IPS-NIHi11 (cell line): ENCODE results near the gene CDC27.
"Not testable (repeated sequence)": the region's sequence is repeated elsewhere in the genome, so short reads cannot be mapped to it uniquely, and the experiment has no call there.

Experiments used
- DNase-seq: peaks from one replicate; pipeline ENCODE4 v3.0.0; 2012; ENCODE audit warnings: mixed read lengths, low spot score

The CDC27 gene

DNA sequence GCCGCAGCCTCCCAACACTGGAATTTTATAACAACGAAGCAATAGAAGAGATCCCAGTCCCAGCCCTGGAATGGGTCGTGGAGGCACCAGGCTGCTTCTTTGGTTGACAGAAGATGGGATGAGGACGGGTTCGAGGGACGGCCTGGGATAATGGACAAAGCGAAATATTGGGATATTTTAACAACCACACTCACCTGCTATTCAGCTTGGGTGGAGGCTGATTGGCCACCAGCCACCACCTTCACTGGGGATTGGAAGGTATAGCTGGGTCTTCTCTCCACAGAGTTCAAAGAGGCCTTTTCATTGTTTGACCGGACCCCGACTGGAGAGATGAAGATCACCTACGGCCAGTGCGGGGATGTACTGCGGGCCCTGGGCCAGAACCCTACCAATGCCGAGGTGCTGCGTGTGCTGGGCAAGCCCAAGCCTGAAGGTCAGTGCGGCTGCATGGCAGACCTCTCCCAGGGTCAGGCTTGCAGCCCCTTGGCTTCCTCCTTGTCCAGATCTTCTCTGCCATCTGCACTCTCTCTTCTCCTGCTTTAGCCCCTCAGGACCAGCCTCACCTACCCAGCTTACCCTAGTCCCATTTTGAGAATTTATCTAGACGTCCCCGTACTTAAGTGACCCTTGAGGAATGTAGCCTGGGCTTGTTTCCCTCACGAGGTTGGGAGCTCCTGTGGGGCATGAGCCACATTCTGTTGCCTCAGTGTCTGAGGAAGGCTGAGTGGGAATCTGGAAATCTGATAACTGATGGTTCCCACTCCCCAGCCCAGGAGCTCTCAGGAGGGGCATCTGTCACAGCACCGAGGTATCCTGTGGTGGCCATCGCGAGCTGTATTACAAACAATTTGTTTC lies 30.8 kb upstream of the CDC27 start:
- DNase-seq = no peak

DNA sequence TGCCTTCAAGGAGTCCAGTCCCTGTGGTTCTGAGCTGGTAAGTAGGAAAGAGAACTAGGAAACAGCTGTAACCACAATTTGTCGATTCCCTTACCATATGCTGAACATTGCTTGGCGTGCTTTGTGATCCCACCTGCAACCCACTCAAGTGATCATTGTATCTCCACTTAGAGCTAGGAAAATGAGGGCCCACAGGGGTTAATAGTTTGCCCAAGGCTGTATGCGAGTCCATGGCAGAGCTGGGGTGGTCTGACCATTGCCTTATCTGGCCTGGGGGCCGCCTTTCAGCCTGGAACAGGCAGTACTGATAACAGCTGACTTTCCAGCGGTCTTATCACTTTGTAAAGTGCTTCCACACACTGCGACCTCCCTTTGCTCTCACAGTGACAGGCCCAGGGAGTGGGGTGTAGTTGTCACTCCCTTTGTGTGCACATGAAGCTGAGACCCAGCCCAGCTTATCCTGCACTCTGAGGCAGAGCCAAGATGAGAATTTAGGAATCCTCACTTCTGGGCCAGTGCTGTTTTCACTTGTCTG lies 29.9 kb upstream of the CDC27 start:
- DNase-seq = no peak

DNA sequence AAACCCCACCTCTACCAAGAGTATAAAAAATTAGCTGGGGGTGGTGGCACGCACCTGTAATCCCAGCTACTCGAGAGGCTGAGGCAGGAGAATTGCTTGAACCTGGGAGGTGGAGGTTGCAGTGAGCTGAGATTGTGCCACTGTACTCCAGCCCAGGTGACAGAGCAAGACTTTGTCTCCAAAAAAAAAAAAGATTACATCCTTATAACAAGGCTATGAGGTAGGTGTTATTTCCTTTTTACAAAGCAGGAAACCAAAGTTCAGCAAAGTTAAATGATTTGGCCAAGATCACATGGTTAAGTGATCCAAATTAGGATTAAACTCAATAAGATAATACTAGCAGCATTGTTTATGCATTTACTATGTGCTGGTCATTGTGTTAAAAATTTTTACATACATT lies 28.2 kb upstream of the CDC27 start:
- DNase-seq = not testable (repeated sequence)

DNA sequence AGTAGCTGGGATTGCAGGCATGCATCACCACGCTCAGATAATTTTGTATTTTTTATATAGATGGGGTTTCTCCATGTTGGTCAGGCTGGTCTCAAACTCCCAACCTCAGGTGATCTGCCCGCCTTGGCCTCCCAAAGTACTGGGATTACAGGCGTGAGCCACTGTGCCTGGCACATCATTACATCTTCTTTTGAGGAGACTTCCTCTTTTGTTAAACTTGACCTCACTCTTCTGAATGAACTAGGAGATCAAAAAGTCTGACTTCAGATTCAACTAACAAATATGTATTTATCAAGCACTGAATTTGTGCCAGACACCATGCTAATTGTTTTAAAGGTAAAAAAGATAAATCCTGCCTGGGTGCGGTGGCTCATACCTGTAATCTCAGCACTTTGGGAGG lies 27.7 kb upstream of the CDC27 start:
- not testable (repeated sequence) for DNase-seq

DNA sequence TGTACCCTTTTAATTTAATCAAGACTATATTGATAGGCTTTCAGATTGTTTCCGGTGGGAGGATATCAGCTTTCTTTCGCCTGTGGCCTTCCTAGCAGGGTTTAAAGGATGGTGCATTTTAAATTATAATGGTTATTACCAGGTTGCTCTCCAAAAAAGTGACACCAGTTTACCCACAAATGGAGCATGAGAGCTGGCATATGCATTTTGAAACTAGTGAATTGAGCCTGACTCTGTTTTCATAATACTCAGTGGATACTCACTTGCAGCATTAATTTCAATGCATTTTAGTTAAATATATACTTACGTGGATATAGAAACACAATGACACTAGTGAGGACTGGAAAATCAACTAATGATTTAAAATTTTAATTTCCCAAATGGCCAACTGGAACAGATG lies 25.8 kb upstream of the CDC27 start:
- no peak for DNase-seq

DNA sequence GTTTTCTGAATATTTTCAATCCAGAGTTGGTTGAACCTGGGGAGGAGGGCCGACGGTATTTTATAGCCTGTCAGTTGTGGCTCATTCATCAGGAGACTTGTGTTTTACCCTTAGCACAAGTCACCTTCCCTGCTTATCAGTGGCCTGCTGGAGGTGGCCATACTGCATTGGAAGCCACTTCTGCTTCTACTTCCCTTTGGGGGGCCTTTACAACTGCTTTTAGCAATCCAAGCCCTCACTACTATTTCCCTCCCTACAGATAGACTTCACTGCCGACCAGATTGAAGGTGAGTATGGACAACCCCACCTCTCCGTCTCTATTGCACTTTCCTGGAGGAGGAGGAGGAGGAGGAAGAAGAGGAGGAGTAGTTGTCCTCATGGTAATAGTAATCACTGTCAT lies 24.4 kb upstream of the CDC27 start:
- DNase-seq = no peak

DNA sequence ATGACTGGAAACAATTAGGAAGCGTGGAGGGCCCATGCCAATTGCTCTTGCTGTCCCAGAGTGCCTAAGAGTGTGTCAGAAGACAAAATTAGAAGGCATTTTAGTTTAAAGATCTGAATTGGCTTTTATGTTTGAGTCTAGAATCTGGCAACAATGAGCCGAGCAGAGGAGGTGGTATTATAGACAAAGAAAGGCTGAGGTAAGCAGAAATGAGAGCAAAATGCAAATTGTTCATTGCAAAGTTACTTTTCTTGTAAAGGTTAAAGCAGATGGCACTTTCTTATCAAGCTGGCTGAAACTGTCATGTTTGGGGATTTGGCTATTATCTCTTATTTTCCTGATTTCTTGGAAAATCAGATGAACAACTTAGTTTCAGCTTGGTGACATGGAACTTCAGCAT lies 23.4 kb upstream of the CDC27 start:
- DNase-seq = no peak

DNA sequence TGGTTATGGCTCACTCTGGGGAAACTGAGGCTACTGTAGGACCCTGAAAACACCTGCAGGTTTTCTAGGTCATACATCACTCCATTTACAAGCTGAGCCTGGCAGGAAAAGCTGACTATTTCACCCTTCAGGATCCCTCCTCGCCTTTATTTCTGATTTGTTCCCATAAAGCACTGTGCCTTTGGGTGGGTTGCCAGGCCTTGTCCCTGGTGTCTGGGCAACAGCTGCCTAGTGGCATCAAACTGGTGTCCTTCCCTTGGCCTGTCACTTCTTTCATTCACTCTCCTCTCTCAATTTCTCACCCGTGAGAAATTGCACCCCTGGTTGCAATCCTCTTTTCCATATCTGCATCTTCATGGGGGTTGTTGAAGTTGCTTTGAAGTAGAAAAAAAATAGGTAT lies 21.7 kb upstream of the CDC27 start:
- DNase-seq = no peak

DNA sequence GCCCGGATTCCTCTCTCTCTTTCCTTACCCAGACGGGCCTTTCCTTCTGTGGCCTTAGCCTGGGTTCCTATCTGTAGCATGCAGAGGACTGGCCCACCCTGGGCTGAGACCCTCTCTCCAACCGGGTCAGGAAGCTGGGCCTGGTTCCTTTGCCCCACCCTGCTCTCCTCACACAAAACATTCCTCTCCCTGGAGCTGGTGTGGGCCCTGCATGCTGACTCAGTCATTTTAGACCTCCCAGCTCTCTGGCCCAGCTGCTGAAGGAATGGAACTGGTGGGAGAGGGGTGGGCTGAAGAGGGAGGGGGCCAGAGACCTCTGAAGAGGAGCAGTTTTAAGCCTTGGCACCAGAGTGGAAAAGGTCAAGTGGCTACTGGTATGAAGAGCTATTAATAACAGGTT lies 21.0 kb upstream of the CDC27 start:
- no peak for DNase-seq

DNA sequence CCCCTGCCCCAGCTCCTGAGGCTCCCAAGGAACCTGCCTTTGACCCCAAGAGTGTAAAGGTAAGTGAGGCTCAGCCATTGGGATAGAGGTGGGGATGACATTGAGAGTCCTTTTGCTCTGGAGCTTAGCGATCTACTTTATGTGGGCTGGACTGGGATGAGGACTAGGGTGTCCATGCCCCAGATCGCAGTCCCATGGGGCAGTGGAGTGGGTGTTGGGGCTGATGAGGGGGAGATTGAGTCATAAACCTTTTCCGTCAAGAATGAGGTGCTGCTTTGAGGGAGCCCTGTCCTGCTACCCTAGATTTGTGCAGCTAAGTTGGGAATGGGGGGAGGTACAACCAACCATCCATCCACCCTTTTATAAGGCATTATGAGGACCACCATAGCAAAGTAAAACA lies 20.4 kb upstream of the CDC27 start:
- no peak for DNase-seq

DNA sequence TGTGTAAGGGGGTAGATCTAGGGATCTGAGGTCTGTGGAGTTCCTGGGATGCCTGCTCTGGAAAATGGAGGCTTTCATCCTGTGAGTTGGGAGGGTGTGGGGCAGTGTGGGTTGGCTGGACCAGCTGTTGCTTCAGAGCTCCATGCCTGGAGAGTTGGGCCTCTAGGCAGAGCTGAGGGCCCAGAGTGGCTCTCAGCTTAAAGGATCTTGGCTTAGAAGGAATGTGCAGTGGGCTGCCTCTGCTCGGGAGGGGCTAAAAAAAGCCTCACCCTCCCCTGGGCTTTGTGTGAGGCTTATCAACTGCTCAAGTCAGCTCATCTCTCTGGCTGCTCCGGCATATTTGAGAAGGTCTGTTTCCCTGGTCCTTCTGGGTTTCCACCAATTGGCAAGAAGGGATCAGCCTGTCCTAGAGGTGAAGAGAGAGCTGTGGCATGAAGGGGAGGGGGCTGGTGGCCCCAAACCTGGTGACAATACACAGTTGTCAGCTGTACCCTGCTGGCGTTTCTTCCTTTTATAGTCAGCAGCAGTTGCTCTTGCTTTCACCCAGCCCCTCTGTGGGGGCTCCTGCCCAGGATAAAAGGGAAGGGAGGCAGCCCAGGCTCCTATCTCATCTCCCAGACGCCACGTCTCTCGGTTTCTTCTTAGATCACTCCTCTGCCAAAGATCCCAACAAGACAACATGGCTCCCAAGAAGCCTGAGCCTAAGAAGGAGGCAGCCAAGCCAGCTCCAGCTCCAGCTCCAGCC lies 19.8 kb upstream of the CDC27 start, which contains the start of gene MYL4:
Gene MYL4 (plus strand): TSS at position 605 of the 745 bp plus-strand sequence. CDS start 75 bp downstream, at position 680.
- DNase-seq = no peak

DNA sequence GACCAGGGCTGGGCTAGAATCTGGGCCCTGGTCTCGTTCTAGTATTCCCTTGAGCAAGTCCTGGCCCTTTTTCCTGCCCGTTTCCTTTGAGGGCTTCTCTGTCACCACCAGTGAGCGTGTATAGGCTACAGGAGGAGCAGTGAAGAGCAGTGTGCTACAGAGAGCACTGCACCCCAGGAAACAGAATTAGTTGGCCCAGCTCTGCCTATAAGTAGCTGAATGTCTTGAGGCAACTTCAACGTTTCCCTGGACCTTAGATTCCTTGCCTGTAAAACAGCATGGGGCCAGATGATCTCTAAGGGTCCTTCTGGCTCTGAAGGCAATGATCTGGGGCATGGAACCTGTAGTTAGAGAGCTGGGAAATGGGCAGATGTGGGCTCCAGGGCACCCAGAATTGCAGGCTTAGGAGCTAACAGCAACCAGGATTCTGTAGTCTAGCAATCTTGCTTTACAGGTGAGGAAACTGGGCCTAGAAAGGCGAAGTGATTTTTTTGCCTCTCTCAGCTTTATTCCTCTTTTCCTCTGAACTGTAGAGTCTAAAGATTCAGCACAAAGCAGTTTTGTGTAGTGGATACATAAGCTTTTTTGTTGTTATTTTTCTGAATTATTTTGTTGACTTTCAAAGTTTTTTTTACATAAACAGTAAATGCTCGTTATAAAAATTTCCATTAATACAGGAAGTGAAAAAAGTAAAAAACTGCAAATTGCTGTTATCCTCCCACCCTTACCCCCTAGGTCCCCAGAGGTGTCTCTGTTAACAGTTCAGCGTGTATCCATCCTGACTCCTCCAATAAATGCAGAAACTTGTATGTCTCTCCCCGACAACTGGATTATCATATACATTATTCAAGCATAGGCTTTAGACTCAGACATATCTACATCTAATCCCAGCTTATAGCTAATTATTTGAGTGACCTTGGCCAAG lies 18.3 kb upstream of the CDC27 start:
- no peak for DNase-seq

DNA sequence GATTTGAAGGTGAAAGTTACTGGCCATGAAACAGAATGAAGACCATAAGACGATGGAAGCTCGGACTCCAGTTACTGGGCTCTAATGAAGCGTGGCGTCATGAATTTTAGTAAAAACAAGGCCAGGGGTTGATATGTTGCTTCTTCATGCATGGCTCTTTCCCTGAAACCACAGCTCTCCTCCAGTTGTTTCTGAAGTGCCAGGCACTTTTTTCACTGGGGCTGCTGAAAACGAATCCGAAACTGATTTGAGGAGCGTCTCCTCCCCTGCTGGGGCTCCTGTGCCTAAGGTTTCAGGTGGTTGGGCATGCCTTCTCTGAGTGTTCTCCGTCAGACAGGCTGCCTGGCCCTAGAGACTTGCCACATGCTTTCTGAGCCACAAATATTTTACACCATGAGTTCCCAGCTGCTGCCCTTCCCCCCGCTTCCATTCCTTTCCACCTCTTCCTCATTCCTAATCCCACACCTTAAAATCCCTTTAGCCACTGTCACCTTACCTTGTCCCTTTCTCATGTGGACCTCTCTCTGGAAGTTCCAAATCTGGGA lies 16.4 kb upstream of the CDC27 start:
- DNase-seq = no peak

DNA sequence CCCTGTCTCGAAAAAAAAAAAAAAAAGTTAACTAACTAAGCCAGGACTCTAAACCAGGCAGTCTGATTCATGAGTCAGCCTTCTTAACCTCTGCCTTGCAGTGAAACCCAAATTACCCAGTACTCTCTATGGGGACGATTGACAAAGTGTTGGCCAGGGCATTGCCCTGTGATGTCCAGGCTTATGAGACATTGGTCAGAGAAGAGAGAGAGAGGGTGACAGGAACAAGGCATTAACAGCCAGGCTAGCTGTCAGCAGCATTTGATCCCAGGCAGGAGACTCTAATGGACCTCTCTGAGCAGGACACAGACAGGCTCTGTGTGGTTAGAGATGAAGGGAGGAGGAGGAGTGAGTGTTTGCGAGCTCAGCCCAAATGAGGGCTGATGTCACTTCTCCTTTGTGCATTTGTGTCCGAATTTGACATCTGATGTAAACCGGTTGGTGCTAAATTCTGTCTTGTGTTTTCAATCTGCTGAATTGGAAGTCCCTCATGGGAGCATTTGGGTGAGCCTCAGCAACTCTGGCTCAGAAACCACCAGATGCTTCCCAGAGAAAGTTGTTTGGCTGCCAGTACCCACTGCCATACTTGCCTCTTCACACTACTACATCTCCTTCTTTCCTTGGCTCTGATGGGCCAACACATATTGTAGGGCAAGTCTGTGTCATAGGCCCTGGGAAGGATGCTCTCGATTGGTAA lies 15.8 kb upstream of the CDC27 start:
- DNase-seq = no peak

DNA sequence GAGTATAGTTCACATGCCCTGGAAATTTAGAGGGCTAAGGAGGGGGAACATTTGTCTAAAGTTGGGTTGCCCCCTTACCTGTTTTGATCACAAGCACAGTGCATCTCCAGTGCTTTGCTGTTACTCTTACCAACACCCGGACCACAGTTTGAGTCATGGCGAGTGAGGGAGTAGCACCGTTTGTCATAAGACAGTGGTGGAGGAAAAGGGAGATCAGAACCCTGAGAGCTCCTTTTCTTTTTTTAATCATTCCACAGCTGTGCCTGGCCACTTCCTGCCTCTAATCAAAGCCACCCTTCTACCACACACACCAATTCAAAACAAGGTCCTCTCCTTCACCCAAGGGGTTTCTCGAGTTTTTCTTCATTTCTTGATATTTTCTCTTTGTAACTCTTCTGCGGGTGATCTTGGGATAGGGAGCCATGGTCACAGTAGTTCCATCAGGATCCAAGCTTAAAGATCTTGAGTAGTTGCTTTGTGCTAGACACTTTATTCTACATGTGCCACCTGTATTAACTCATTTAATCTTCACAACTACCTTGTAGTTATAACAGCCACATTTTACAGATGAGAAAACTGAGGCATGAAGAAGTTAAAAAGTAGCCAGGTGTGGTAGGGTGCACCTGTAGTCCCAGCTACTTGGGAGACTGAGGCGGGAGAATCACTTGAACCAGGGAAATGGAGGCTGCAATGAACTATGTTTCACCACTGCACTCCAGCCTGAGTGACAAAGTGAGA lies 15.1 kb upstream of the CDC27 start:
- no peak for DNase-seq

DNA sequence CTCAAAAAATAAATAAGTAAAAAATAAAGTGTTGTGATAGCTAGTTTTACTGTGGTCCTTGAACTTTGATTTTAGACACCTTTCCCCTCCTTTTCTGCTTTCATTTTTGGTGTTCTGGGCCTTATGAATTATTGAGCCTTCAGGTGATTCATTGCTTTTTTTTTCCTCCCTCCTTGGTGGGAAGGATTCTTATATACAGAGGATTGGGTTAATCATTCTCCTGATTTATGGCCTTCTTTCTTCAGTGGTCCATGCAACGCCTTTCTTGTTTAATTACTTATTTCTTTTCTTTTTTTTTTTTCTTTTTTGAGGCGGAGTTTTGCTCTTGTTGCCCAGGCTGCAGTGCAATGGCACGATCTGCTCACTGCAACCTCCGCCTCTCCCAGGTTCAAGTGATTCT lies 12.1 kb upstream of the CDC27 start:
- no peak for DNase-seq

DNA sequence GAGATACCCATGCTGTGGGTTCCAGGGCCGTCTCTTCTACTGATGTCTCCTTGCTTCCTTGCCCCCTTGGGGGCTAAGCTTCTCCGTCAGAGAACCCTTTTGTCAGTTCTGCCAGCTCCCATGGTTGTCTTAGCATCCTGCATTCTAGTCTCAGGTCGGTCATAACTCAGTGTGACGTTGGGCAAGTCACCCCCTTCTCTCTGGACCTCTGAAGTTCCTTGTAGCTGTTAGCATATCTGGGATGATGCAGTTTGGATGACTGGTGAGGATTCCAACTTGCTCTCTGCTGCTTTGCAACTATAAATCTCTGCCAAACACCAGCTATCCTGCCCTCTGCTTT lies 11.2 kb upstream of the CDC27 start:
- no peak for DNase-seq

DNA sequence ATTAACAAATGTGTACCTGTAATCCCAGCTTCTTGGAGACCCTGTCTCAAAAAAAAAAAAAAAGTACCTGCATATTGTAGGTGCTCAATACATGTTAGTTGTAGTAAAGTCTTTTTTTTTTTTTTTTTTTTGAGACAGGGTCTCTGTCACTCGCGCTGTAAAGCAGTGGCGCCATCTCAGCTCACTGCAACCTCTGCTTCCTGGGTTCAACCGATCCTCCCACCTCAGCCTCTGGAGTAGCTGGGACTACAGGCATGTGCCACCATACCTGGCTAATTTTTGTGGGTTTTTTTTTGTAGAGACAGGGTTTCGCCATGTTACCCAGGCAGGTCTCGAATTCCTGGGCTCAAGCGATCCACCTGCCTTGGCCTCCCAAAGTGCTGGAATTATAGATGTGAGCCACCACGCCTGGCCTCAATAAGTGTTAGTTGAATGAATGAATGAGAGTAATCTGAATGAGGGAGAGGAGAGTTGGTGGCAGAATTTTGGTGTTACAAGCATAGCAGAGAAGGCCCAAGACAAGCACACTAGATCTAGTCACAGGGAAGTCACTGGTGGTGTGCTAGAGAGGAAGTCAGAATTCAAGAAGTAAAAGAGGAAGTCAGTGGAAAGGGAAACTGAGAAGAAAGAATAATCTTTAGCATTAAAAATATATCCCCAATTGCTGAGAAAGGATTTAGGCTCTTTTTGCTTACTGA lies 10.7 kb upstream of the CDC27 start:
- no peak for DNase-seq

DNA sequence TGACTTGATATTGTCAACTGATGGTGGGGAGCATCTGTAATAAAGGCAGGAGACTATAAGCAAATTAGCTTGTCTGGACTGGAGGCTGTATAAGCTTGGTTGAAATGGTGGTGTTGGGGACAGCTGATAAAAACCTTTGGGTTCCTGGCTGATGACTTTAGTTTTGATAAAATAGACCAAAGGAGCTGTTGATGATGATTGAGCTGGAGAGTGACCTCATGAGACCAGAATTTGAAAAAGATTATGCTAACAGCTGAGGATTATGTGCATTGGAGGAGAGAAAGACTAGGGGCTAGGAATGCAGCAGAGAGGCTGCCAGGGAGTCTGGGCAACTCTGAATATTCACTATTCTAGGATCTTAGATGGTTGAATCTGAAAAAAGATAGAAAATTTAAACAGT lies 8.7 kb upstream of the CDC27 start:
- DNase-seq = no peak

DNA sequence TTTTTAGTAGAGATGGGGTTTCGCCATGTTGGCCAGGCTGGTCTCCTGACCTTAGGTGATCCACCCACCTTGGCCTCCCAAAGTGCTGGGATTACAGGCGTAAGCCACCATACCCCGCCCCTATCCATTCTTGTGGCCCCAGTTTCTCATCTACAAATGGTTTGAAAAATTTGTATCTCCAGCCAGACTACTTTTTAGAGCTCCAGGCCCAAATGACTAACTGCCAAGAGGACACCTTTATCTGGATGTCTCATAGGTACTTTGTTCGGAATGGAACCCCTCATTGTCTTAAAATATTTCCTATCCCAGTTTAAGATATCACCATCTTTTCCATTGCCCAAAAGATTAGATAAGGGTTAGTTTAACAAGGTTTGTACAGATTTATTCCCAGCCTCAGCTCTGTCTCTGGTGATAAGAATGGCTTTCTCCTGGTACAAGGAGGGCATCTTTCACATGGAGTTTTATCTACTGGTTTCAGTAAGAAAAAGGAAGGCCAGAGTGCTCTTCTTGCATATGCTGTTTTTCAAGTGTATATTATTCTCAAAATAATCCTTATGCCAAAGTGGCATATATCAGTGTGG lies 4.9 kb upstream of the CDC27 start:
- DNase-seq = no peak
